ENCODE results near the gene KIF20B. TPM values are rescaled to one million over a fixed set of nuclear protein-coding genes. Genes with fewer than 3 reads are reported as not detected.
"Not testable (repeated sequence)": the region's sequence is repeated elsewhere in the genome, so short reads cannot be mapped to it uniquely, and the experiment has no call there.

The KIF20B gene
- total RNA-seq, 2 experiments from 2014 or later, result 17.1 to 18.4 TPM

GRCh38 chr10:89814278-89814677 lies 112.9 kb downstream of the KIF20B start:
- ChIA-PET POLR2A (no interaction called here), CTCF (no interaction called here)
- TF ChIP-seq, protein P1, sequence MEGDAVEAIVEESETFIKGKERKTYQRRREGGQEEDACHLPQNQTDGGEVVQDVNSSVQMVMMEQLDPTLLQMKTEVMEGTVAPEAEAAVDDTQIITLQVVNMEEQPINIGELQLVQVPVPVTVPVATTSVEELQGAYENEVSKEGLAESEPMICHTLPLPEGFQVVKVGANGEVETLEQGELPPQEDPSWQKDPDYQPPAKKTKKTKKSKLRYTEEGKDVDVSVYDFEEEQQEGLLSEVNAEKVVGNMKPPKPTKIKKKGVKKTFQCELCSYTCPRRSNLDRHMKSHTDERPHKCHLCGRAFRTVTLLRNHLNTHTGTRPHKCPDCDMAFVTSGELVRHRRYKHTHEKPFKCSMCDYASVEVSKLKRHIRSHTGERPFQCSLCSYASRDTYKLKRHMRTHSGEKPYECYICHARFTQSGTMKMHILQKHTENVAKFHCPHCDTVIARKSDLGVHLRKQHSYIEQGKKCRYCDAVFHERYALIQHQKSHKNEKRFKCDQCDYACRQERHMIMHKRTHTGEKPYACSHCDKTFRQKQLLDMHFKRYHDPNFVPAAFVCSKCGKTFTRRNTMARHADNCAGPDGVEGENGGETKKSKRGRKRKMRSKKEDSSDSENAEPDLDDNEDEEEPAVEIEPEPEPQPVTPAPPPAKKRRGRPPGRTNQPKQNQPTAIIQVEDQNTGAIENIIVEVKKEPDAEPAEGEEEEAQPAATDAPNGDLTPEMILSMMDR (IDR thresholded peaks at IDR 0.05), result no peak
- no peaks in the 10 kb centered on the region for H3K4me1 Mint-ChIP-seq (ENCODE audit: low read depth)
- H3K27ac Mint-ChIP-seq, result no peak overlapping the region
- H3K27me3 ChIP-seq (ENCODE audit: control insufficient read depth in 1 of 2, insufficient read depth in 2 of 2, low read length in 2 of 2), result peaks cover 0 to 5% of the 10 kb centered on the region in 2 experiments
- H3K9me3 ChIP-seq (ENCODE audit: control insufficient read depth in 1 of 2, insufficient read depth in 1 of 2, low read length in 2 of 2), result peaks cover 0 to 7% of the 10 kb centered on the region in 2 experiments
- peaks cover under 1% of the 10 kb centered on the region for H3K27me3 Mint-ChIP-seq
- intact Hi-C loops (cut with DNase I, micrococcal nuclease), result no loop called here
- ATAC-seq (ENCODE audit: poor library complexity), result no peak
- DNase-seq, result no peak
- no peaks in the 10 kb centered on the region for H3K4me1 ChIP-seq (ENCODE audit: insufficient read depth, low read length)
- no peak overlapping the region for H3K27ac ChIP-seq (ENCODE audit: low read depth in 1 of 2, low read length in 2 of 2)
- no peaks in the 10 kb centered on the region for H3K36me3 Mint-ChIP-seq (ENCODE audit: low read depth)
- H3K9me3 Mint-ChIP-seq, result no peaks in the 10 kb centered on the region
- H3K4me3 Mint-ChIP-seq, result no peak overlapping the region
- H3K4me3 ChIP-seq (ENCODE audit: low read length), result no peak overlapping the region
- H3K36me3 ChIP-seq (ENCODE audit: insufficient read depth, low read length), result no peaks in the 10 kb centered on the region

- Mint-ChIP-seq H3K27me3 (peaks cover 10% of the 10 kb centered on the region), H3K9me3 (no peaks in the 10 kb centered on the region), H3K36me3 (ENCODE audit: low read depth) (no peaks in the 10 kb centered on the region), H3K27ac (no peak overlapping the region), H3K4me3 (no peak overlapping the region), H3K4me1 (ENCODE audit: low read depth) (no peaks in the 10 kb centered on the region)
- Histone ChIP-seq H3K27ac (ENCODE audit: low read depth in 1 of 2, low read length in 2 of 2) (no peak overlapping the region), H3K27me3 (ENCODE audit: control insufficient read depth in 1 of 2, insufficient read depth in 2 of 2, low read length in 2 of 2) (no peaks in the 10 kb centered on the region), H3K4me1 (ENCODE audit: insufficient read depth, low read length) (no peaks in the 10 kb centered on the region), H3K36me3 (ENCODE audit: insufficient read depth, low read length) (no peaks in the 10 kb centered on the region), H3K9me3 (ENCODE audit: control insufficient read depth in 1 of 2, insufficient read depth in 1 of 2, low read length in 2 of 2) (peaks cover 0 to 7% of the 10 kb centered on the region in 2 experiments), H3K4me3 (ENCODE audit: low read length) (no peak overlapping the region)
- DNase-seq (no peak), ATAC-seq (ENCODE audit: poor library complexity) (no peak)
- TF ChIP-seq, protein P1 (IDR thresholded peaks at IDR 0.05), result no peak
- CTCF ChIA-PET, result no interaction called here
- intact Hi-C loops (cut with DNase I, micrococcal nuclease), result no loop called here
- POLR2A ChIA-PET, result no interaction called here
Measured at GRCh38 chr10:89815049-89815853, 113.9 kb downstream of the KIF20B start.

- H3K4me3 Mint-ChIP-seq; intact Hi-C loops (cut with DNase I, micrococcal nuclease); CTCF ChIA-PET; H3K4me1 Mint-ChIP-seq (ENCODE audit: low read depth); DNase-seq; H3K36me3 Mint-ChIP-seq (ENCODE audit: low read depth); H3K9me3 ChIP-seq (ENCODE audit: control insufficient read depth in 1 of 2, insufficient read depth in 1 of 2, low read length in 2 of 2); H3K27ac ChIP-seq (ENCODE audit: low read depth in 1 of 2, low read length in 2 of 2); H3K27me3 ChIP-seq (ENCODE audit: control insufficient read depth in 1 of 2, insufficient read depth in 2 of 2, low read length in 2 of 2); H3K4me1 ChIP-seq (ENCODE audit: insufficient read depth, low read length); H3K36me3 ChIP-seq (ENCODE audit: insufficient read depth, low read length); H3K27ac Mint-ChIP-seq; ATAC-seq (ENCODE audit: poor library complexity); POLR2A ChIA-PET; H3K9me3 Mint-ChIP-seq; H3K4me3 ChIP-seq (ENCODE audit: low read length): not testable (repeated sequence)
- H3K27me3 Mint-ChIP-seq, result peaks cover 15% of the 10 kb centered on the region
Measured at GRCh38 chr10:89819008-89819407, 117.6 kb downstream of the KIF20B start.

Other genes with a start within 250 kb of the KIF20B start
- gene SLC16A12, start 166.0 kb upstream of the KIF20B start, total RNA-seq, result not detected
- gene PANK1, start 56.3 kb upstream of the KIF20B start, total RNA-seq, result under 1 TPM; 0.55 to 0.61 TPM

Measured in CD4-positive, alpha-beta T cell (primary cell).